Kasumi-1 (cell line): Measurements from ENCODE around the gene PAH.

Source experiments
- DNase-seq, 2 experiments: peaks; one replicate each; lab custom pipeline; 2025; lab: John Stamatoyannopoulos, UW

The PAH gene

DNA sequence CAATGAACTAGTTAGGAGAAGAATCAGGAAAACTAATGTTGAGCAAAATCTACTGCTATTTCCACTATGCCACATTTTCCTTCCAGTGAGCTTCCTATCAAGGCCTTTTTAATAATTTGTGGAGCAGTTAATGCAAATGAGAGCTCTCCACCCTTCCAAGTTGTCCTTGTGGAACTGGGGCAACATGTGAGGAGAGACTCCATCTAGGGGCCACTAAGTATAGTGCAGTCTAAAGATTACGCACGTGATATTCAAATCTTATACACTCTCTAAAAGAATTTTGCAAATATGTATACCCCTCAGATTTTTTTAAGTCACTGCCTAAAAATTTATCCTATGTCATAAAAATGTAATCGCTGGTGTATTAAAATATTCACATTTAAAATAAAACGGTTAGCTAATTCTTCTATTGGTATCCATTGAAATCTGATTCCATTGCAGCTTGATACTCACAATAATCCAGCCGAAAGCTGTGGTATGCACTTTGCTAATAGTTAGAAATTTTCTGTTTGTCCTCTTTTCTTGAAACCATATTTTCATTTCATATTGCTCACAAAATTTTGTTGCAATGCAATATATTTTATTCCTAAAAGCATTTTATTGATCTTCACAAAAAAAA lies 100.1 kb downstream of the PAH start:
- peak; percentile 57 to 87 for DNase-seq

DNA sequence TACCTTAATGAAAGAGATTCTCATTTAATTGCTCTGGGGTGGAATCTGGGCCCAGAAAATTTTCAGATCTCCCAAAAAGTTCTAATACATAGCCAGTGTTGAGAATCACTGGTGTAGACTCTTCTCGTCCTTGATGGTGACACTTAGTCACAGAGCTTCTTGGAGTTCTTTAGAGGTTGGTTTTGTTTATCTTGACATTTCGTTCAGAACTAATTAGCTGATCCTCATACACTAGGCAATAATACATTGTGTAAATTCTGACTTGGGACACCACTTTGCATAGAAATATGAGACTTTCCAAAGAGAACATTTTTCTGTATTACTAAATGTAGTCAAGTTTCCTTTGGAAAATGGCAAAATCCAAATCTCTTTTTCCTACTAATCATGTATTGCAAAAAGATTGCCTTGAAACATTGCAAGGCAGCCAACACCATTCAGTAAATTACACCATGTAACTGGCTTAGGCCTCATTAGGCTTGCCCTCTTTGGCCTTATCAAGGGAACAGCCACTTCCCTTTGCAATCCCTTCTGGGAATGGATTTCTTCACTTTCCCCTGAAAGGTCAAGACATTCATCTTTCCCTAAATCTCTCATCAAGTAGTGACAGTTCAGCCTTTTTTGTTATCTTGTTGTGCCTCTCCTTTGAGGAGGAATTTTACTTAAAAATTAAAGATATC lies 102.2 kb downstream of the PAH start:
- DNase-seq: no peak

- no peak for DNase-seq
These were observed 104.7 kb downstream of the PAH start for GRCh38 chr12:102812344-102812743.

- peak; percentile 19 to 44 for DNase-seq
These were observed 105.8 kb downstream of the PAH start for GRCh38 chr12:102811110-102811737.

GRCh38 chr12:102808412-102808811 lies 108.6 kb downstream of the PAH start:
- DNase-seq: no peak

DNA sequence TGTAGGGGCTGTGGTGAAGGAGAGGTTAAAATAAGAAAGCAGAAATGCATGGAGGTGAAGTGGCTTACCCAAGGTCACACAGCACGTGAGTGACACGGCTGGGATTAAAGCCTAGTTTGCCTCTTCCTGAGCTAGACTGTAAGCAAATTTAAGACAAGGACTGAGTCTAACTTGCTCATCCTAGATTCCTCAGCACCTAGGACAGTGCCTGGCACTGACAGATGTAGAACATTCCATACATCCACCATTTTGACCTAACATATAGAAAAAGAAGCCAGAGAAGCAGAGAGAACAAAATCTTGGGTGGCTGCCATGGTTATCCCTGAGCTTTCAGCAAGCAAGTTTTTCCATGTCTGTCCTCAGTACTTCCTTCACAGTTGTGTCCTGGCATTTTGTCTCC lies 110.5 kb downstream of the PAH start:
- no peak for DNase-seq

DNA sequence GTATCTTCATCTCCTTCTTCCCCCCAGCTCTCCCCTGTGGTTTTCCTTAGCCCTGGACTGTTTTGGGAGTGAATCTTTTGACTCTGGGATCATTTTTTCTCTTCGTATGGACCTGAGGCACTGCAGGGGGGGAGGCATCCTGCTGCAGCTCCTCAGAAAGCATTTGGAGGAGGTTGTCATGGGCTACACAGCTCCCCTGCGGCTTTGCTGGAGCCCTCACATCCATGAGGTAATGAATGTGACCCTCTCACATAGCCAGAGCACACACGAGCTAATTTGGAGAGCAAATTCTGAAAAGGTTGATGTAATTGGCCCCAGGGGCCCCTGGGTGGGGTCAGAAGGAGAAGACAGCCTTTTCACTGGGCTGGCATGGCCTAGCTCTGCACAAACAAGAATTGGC lies 110.9 kb downstream of the PAH start:
- DNase-seq: no peak

GRCh38 chr12:102800565-102800964 lies 116.5 kb downstream of the PAH start:
- no peak for DNase-seq

DNA sequence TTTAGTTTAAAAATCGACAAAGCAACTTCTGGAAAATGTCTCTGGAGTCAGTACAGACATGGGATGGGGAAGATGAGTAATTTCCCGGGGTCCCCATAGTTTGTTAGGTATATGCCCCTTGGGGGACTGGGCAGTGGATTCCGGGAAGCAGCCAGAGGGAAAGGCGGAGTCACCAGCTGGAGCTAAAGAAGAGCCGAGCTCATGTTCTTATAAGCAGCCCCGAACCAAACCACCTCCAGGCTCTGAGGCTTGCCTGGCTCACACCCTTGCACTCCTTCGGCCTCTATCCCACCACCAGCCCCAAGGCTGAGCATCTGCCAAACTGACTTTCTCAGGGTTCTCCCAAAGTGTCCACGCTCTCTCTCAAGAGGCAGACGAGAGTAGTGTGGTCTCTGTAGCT lies 117.8 kb downstream of the PAH start:
- DNase-seq: no peak

- no peak for DNase-seq
These were observed 119.5 kb downstream of the PAH start for GRCh38 chr12:102797528-102797927.

GRCh38 chr12:102793921-102794320 lies 123.1 kb downstream of the PAH start:
- no peak for DNase-seq
